NB4 (cell line): ENCODE data around the gene C12orf42.

Experiments
- MAX ChIP-seq: IDR thresholded peaks from 2 replicates; pipeline ENCODE4 v1.6.1; 2011; ENCODE audit warnings: low read depth, low read length
- MYC ChIP-seq: IDR thresholded peaks from 2 replicates; pipeline ENCODE4 v1.6.1; 2011; ENCODE audit warnings: low read depth, low read length
- POLR2A ChIP-seq: IDR thresholded peaks from 2 replicates; pipeline ENCODE4 v1.6.1; 2011; ENCODE audit warnings: mild to moderate bottlenecking; ENCODE audit not compliant: insufficient read length; ENCODE audit errors: extremely low read depth
- TF ChIP-seq, protein P1 (sequence below): IDR thresholded peaks from one replicate; pipeline ENCODE4 v1.5.1; 2012; ENCODE audit warnings: low read depth, low read length

DNA sequence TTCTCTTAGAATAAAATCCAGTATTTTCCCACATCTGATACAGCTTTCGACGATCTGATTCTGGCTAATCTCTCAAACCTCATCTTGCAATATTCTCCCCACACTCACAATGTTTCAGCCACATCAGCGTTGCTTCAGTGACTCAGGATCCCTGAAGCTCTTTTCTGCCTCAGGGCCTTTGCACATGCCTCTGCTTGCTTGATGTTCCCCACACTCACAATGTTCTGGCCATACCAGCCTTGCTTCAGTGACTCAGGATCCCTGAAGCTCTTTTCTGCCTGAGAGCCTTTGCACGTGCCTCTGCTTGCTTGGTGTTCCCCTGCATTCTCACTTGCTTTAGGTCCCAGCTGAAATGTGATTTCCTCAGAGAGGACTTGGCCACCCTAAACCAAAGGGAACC, 2.6 kb downstream of the C12orf42 start:
- TF ChIP-seq, protein P1, sequence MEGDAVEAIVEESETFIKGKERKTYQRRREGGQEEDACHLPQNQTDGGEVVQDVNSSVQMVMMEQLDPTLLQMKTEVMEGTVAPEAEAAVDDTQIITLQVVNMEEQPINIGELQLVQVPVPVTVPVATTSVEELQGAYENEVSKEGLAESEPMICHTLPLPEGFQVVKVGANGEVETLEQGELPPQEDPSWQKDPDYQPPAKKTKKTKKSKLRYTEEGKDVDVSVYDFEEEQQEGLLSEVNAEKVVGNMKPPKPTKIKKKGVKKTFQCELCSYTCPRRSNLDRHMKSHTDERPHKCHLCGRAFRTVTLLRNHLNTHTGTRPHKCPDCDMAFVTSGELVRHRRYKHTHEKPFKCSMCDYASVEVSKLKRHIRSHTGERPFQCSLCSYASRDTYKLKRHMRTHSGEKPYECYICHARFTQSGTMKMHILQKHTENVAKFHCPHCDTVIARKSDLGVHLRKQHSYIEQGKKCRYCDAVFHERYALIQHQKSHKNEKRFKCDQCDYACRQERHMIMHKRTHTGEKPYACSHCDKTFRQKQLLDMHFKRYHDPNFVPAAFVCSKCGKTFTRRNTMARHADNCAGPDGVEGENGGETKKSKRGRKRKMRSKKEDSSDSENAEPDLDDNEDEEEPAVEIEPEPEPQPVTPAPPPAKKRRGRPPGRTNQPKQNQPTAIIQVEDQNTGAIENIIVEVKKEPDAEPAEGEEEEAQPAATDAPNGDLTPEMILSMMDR, result no peak
- TF ChIP-seq POLR2A (no peak), MYC (no peak), MAX (no peak)
